GM10266 (cell line): ENCODE results near the gene PDE9A.

Experiments
- DNase-seq: peaks from one replicate; pipeline ENCODE4 v3.0.0; 2012; ENCODE audit errors: extremely low spot score
- TF ChIP-seq, protein P1 (sequence below): IDR thresholded peaks from 2 replicates; pipeline ENCODE4 v1.5.1; 2012; ENCODE audit warnings: mild to moderate bottlenecking, low read depth; ENCODE audit not compliant: control insufficient read depth, insufficient read depth; ENCODE audit errors: missing control alignments

PDE9A gene

DNA sequence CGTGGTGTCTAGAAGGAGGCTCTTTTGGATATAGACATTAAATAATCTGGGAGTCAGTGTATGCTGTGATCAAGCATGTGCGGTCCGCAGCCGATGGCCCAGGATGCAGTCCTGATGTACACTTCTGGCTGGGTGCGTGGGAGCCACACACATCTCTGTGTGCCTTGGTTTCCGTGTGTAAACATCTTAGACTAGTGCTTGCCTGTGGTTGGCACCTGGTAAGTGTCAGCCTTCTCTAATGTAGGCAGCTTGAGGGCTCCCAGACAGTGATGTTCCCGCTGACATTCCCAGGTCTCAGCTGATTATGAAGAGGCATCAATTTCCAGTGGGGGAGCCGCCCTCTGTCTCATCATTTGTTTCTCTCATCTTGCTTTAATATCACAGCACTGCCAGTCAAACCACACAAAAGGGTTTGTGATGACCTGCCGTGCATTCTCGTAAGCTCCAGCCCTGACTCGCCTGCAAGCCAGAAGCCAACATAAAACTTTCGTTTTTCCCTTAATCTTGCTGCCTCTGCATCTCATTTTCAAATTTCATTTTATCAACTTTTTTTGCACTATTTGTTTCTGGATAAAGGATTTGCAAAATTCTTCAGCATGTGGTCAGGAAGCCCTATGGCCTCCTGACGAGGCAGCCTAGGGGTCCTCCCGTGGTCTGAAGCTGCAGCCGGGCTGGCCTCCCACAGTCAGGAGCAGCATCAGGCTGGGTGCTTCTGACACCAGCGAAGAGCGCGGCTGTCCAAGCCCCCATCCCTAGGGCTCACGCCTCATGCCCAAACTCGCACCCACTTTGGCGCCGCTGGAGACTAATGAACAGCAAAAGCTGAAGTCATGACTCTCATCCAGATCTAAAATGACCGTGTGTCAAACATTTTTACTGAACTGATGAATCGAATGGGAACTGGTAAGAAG is 28.1 kb downstream of the PDE9A start:
- no peak for DNase-seq
- TF ChIP-seq, protein P1, sequence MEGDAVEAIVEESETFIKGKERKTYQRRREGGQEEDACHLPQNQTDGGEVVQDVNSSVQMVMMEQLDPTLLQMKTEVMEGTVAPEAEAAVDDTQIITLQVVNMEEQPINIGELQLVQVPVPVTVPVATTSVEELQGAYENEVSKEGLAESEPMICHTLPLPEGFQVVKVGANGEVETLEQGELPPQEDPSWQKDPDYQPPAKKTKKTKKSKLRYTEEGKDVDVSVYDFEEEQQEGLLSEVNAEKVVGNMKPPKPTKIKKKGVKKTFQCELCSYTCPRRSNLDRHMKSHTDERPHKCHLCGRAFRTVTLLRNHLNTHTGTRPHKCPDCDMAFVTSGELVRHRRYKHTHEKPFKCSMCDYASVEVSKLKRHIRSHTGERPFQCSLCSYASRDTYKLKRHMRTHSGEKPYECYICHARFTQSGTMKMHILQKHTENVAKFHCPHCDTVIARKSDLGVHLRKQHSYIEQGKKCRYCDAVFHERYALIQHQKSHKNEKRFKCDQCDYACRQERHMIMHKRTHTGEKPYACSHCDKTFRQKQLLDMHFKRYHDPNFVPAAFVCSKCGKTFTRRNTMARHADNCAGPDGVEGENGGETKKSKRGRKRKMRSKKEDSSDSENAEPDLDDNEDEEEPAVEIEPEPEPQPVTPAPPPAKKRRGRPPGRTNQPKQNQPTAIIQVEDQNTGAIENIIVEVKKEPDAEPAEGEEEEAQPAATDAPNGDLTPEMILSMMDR, result no peak

GRCh38 chr21:42682661-42683210 is 29.3 kb downstream of the PDE9A start:
- no peak for DNase-seq
- TF ChIP-seq, protein P1, result no peak

- DNase-seq, result no peak
- TF ChIP-seq, protein P1, result no peak
These were observed 30.1 kb downstream of the PDE9A start for GRCh38 chr21:42683371-42684108.

DNA sequence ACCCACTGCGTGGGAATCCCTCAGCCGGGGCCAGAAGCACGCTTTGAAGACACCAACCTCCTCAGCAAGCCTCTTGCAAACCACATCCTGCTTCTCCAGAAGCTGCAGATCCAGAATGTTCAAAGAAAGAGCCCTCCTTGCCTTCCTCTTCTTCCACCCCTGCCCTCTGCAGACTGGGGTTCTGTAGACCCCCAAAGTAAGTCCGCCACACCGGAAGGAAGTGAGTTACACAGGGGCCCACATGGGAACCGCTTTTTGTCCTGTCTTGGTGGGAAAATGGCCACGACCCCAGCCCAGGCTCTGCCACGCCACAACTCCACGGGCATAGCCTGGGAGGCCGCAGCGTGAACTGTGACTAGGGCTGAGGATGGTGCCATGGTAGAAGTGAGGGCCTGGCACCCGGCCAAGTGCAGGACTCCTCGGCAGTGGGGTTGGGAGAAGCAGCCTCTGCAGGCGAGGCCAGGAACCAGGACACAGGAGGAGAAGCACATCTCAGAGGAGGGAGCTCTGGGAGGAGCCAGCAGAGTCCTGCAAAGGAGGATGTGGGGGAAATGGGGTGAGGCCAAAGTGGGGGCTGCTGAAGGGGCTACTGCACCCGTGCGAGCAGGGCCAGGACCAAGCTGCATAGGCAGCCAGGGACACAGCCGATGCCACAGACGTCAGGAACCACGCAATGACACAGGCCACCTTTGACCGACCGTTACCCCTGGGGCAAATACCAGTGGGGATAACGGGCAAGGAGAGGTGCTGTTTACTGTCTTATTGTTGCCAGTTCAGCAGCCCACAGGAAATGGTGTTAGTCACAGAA is 30.9 kb downstream of the PDE9A start:
- TF ChIP-seq, protein P1, result no peak
- DNase-seq, result no peak

DNA sequence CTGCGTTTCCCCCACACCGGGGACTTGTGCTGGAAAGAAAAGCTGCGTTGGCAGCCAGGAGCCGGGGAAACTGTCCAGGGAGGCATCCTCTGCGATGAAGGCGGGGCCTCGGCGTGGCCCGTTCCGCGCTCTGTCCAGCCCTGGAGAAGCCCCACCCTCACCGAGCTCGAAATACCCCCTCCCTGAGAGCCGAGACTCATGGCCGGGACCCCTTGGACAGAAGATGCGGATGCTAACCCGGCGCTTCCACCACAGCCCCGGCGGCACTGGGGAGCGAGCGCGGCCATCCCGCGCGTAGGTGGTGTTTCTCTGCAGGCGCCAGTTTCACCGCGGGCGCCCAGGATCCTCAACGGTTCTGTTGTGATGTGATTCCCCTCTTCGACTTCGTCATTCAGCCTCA is 31.6 kb downstream of the PDE9A start:
- no peak for DNase-seq
- TF ChIP-seq, protein P1, result no peak

GRCh38 chr21:42685954-42686500 is 32.6 kb downstream of the PDE9A start:
- no peak for DNase-seq
- TF ChIP-seq, protein P1, result no peak
